GM12801 (cell line): ENCODE measurements around the gene RPS15.

Experiments
- CTCF ChIP-seq: IDR thresholded peaks from one replicate; pipeline ENCODE4 v1.5.1; 2011; ENCODE audit warnings: control low read depth; ENCODE audit not compliant: insufficient read length; ENCODE audit errors: extremely low read depth

RPS15 gene

GRCh38 chr19:1452802-1453524, 14.8 kb downstream of the RPS15 start:
- no peak for TF ChIP-seq CTCF

GRCh38 chr19:1453525-1454364, 15.5 kb downstream of the RPS15 start:
- no peak for TF ChIP-seq CTCF

GRCh38 chr19:1455002-1455335, 16.8 kb downstream of the RPS15 start:
- TF ChIP-seq CTCF, result no peak

- no peak for TF ChIP-seq CTCF
Measured at GRCh38 chr19:1455336-1456120, 17.3 kb downstream of the RPS15 start.

GRCh38 chr19:1456121-1456900, 18.1 kb downstream of the RPS15 start:
- no peak for TF ChIP-seq CTCF

- TF ChIP-seq CTCF, result no peak
Measured at GRCh38 chr19:1457031-1457739, 19.0 kb downstream of the RPS15 start.
